GM21381 (cell line): ENCODE measurements around the gene CLIC4.
"Not testable (repeated sequence)": the region's sequence is repeated elsewhere in the genome, so short reads cannot be mapped to it uniquely, and the experiment has no call there.

Source experiments
- ATAC-seq: cut with Tn5 transposase; IDR thresholded peaks from one replicate; pipeline ENCODE4 v1.9.1; 2021; ENCODE audit warnings: mild to moderate bottlenecking, moderate library complexity; ENCODE audit not compliant: unreplicated experiment

CLIC4 gene

DNA sequence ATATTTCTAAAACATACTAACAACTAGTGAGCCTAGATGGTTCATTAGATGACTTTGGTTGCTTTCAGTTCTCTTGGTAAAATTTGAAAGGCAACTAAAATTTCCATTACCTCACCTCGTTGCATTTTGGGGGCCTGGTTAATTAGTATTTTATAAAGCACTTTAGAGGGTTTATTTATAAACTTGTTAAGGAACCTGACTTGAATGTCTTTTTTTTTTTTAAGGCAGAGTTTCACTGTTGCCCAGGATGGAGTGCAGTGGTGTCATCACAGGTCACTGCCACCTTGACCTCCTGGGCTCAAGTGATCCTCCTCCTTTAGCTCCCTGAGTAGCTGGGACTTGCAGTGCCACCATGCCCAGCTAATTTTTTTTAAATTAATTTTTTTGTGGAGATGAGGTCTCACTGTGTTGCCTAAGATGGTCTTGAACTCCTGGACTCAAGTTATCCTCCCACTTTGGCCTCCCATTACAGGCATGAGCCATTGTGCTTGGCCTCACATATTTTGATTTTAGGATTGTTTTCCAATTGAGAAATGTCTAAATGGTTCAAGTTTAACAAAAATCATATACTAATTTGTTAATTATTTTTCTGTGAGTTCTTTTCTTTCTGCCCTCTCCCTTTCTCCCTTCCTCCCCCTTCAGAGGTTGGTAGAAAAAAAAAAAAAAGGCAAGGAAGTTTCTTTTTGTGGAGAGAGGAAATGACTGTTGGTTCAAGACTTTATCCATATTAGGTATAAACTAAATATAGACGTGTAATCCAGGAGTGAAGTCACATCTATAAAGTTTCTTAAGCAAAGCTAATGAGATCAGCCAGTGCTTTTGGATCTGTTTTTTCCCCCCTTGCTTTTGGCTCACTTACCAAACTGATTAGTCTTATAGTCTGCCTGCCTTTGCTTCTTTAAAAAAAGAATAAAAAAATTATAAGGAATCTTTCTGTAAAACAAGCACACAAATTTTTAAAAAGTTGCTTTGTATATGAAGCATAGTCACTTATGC, 24.7 kb downstream of the CLIC4 start:
- ATAC-seq: no peak

DNA sequence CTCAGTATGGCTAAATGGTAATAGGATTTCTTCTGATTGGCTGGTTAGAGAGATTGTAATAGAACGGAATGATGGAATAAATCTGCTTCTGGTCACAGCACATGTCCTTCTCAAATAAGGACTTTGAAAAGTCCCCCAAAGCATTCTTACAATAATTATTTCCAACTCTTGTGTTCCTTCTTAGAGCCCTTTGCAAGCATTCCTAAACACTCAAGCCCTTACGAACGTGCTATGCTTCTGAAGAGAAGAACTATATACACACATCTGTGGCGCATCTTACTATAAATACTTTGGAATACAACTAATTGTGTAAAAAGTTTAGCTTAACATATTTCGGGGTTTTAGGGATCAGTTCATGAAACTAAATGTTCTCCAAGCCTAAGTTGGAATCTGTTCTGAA, 25.6 kb downstream of the CLIC4 start:
- no peak for ATAC-seq

DNA sequence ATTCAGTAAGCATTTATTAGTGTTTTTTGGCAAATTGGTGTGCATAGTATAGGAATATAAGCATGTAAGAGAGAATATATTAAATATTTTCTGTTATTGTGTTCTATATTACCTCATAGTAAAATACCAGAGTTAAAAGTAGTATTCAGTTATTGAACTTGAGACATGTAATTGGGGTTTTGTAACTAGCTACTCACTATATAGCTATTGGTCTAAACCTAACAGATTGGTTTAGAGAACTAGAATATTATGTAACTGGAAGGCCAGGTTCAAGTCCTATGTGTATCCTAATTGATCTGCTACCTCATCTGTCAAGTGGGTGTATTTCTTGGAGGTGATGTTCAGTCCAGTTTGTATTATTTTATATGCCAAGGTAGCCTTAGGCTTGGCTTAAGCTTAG, 26.3 kb downstream of the CLIC4 start:
- no peak for ATAC-seq

DNA sequence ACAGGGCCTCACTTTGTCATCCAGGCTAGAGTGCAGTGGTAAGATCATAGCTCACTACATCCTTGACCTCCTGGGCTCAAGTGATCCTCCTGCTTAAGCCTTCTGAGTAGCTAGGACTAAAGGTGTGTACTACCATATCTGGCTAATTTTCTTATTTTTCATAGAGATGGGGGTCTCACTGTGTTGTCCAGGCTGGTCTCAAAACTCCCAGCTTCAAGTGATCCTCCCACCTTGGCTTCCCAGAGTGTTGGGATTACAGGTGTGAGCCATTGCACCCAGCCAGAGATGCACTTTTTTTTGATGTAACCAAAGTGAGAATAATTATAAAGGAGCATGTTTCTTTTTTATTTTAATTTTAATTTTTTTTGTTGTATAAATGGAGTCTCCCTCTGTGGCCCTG, 28.4 kb downstream of the CLIC4 start:
- no peak for ATAC-seq

DNA sequence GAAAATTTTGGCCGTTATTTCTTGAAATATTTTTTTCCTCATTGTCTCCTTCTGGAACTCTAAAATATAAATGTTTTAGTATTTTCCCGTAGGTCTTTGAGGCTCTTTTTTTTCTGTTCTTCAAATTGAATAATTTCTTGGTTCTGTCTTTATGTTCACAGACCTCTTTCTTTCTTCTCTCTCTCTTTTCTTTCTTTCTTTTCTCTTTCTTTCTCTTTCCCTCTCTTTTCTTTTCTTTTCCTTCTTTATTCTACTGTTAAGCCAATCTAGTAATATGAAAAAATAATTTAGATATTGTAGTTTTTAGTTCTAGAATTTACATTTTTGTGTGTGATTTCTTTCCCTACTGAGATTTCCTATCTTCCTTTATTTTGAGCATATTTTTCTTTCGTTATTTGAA, 30.1 kb downstream of the CLIC4 start:
- no peak for ATAC-seq

DNA sequence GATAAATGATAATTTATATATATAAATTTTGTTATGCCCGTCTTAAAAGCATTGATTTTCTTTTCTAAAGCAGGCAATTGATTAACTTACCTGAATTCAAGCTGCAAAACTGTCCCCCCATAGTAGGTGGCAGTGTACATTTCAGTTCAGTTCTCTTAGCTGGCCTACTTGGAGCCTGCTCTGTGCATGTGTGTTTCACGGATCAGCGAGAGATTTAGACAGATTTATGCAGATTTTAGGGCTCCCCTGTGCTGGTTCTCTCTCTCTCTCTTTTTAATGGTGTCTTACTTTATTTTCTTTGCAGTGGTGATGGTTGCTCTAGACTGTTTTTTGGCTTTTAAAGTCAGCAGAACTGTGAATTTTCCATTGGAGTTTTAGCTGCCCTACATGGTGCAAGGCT, 30.7 kb downstream of the CLIC4 start:
- no peak for ATAC-seq

DNA sequence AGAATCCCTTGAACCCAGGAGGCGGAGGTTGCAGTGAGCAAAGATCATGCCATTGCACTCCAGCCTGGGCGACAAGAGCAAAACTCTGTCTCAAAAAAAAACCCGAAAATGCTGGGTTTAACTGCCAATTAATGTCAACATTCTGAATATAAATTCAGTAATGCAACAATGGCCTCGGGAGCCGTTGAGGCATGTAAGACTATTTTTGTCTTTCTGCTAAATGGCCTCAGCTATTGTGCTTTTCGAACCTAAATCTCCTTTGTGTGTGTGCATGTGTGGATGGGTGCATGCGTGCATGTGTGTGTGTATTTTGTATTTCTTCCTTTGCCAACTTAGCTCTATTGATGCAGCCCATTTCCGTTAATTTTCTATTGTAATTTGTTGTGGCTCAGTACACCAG, 31.6 kb downstream of the CLIC4 start:
- ATAC-seq: no peak

DNA sequence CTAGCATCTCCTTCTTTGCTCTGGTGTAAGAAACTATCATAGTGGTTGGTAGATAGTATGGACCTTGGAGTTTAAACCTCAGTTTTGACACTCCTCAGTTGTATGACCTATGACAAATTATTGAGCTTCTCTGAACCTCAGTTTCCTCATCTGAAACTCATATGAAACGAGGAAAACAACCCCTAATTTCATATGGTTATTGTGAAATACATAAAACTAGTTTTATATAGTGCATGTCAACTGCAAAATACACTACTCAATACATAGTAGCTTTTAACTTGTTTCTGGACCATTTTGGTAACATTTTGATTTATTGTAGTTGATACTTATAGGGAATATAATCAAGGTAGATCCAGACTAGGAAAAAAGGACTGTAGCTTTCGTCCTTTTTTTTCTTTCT, 32.9 kb downstream of the CLIC4 start:
- ATAC-seq: no peak

DNA sequence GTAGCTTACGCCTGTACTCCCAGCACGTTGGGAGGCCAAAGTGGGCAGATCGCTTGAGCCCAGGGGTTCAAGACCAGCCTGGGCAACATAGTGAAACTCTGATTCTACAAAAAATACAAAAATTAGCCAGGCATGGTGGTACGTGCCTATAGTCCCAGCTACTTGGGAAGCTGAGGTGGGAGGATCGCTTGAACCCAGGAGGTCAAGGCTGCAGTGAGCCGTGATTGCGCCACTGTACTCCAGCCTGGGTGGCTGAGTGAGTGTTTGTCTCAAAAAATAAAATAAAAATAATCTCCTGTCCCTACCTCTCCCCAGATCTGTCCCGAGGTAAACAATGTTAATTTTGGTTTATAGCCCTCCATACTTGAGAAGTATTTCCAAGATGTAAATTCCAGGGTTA, 34.0 kb downstream of the CLIC4 start:
- not testable (repeated sequence) for ATAC-seq

DNA sequence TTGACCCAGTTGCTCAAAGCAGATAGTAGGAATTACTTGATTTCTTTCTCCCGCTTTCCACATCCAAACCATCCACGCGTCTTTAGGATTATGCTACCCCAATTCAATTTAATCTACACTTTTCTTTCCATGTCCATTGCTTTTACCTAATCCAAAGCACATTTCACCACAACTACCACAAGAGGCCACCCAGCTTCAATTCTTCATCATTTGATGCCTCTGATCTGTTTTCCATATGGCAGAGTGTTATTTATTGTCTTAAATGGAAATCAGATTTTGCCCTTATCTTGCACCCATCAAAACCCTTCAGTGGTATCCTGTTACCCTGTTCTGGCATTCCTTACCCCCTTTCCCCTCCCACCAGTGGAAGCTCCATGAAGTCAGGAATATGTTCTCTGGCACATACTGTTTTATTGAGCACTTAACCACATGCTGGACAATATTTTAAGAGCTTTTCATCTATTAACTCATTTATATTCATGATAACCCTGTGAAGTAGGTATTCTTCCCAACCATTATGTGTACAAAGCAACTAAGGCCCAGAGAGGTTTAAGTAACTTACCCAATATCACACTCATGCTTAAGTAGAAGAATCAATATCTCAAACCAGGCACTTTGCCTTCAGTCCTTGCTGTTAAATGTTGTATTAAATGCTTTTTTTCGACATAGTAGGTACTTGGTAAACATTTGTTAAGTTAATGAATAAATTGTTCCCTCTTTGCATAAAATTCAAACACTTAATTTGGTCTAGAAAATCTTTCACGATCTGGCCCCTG, 34.6 kb downstream of the CLIC4 start:
- ATAC-seq: no peak

DNA sequence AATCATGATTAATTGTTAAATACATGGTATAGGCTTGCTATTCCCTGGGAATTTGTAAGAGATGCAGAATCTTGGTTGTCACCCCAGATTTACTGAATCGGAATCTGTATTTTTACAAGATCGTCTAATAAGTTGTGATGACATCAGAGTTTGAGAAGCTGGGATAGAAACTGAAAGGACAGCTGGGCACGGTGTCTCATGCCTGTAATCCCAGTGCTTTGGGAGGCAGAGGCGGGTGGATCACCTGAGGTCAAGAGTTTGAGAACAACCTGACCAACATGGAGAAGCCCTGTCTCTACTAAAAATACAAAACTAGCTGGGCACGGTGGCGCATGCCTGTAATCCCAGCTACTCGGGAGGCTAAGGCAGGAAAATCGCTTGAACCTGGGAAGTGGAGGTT, 35.4 kb downstream of the CLIC4 start:
- not testable (repeated sequence) for ATAC-seq

DNA sequence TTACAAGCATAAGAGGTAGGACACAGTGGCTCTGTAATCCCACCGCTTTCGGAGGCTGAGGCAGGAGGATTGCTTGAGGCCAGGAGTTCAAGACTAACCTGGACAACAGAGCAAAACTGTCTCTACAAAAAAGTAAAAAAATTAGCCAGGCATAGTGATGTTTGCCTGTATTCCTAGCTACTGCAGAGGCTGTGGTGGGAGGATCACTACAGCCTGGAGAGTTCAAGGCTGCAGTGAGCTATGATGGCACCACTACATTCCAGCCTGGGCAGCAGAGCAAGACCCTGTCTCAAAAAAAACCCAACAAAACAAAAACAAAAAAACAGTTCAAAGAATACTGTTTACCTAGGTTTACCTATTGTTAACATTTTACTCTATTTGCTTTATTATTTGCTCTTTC, 37.4 kb downstream of the CLIC4 start:
- no peak for ATAC-seq

DNA sequence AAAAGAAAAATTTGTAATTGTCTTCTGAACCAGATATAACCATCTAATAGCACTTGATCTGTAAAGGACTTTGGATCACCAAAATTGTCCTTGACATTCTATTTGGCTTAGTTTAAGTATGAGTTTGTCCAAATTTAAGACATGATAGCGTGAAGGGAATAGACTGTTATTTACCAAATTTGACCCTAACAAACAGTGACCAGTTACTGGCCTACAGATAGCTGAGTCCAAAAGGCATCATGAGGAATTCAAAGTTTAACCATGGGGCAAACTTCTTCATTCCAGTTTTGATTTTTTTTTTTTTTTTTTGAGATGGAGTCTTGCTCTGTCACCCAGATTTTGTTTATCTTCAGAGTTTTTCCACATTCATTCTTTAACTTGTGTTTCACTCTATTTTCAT, 38.5 kb downstream of the CLIC4 start:
- ATAC-seq: no peak

DNA sequence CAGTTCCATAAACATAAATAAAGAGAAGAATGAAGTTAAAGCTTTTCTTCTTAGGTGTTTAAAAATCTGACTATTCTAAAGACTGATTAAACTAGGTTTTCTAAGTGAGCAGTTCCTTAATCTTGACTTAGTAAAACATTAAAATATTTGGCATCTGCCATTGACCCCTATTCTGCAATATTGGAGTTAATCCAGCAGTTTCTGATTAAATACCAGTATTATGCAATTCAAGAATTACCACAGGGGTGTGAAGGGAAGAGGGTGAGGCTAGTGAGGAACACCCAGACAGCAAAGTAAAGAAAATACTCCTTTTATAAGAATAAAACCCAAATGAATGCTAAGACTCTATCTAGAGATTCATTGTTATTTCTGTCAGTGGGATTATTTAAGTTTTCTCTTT, 40.9 kb downstream of the CLIC4 start:
- ATAC-seq: no peak

DNA sequence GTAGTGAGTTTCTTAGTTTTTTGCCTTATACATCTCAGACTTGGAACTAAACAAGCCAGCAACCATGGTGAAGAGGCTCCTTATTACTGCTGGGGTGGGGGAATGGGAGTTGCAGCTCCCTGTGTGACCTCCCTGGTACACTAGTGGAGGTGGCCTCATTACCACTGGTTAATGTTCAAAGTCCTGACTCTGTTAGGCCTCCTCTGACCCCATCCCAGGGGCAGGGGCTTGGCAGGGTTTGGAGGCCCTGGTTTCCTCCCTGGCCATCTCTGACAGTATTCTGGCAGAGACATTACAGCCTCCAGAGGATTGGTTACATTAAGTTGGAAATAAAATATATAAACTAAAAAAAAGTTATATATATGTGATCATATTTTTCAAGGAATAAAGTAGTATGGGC, 45.2 kb downstream of the CLIC4 start:
- no peak for ATAC-seq

DNA sequence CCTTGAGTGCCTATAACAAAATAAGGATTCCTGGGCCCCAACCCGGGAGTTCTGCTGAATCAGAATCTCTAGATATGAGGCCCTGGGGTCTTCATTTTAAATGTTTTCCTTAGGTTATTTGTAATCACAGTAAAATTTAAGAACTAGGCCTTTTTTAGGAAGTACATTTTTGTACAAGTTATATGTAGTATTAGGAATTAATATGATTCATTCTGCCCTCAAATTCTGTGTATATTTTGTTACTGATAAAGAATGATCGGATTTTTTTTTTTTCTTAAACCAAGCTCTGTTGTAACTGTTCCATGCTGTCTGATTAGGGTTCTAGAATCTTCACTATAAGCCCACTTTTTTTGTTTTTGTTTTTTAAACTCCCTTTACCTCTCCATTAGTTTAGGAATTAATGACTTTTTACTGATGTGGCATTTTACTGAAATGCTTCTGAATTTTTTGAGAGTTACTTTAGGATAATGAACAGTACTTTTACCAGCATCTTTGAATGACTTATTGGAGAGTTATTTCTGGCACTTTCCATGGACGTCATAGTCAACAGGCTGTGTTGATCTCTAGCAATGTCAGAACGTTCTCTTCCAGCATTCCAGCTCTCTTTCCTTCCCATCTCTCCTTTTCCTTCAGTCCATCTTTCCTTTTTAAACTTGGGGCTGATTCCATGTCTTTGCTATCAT, 48.3 kb downstream of the CLIC4 start:
- ATAC-seq: no peak

DNA sequence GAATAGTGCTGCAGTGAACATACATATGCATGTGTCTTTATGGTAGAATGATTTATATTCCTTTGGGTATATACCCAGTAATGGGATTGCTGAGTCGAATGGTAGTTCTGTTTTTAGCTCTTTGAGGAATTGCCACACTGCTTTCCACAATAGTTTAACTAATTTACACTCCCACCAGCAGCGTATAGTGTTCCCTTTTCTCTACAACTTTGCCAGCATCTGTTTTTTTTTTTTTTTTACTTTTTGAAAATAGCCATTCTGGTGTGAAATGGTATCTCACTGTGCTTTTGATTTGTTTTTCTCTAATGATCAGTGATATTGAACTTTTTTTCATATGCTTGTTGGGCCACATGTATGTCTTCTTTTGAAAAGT, 48.9 kb downstream of the CLIC4 start:
- ATAC-seq: not testable (repeated sequence)

DNA sequence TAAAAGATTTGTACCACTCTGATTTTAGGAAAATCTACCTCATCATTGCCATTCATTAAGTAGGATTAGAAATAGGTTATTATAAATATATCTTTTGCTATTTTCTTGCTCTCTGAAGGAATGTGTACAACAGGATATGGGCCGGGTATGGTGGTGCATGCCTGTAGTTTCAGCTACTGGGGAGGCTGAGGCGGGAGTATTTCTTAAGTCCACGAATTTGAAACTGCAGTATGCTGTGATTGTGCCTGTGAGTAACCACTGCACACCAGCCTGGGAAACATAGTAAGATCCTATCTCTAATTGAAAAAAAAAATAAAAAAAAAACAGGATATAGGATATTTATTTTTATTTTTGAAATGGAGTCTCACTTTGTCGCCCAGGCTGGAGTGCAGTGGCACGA, 50.0 kb downstream of the CLIC4 start:
- ATAC-seq: no peak

DNA sequence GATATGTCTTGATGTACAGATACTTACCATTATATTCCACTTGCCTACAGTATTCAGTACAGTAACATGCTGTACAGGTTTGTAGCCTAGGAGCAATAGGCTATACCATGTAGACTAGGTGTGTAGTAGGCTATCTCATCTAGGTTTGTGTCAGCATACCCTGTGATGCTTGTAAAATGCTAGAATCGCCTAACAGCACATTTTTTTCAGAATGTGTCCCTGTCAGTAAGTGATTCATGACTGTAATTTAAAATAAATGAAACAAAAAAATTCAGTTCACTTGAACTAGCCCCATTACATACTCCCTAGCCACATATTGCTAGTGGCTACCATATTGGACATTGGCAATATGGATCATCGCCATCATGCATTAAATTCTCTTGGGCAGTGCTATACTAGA, 51.3 kb downstream of the CLIC4 start:
- no peak for ATAC-seq

DNA sequence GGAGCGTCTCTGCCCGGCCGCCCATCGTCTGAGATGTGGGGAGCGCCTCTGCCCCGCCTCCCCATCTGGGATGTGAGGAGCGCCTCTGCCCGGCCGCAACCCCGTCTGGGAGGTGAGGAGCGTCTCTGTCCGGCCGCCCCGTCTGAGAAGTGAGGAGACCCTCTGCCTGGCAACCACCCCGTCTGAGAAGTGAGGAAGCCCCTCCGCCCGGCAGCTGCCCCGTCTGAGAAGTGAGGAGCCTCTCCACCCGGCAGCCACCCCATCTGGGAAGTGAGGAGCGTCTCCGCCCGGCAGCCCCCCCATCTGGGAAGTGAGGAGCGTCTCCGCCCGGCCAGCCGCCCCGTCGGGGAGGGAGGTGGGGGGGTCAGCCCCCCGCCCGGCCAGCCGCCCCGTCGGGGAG, 54.0 kb downstream of the CLIC4 start:
- not testable (repeated sequence) for ATAC-seq

DNA sequence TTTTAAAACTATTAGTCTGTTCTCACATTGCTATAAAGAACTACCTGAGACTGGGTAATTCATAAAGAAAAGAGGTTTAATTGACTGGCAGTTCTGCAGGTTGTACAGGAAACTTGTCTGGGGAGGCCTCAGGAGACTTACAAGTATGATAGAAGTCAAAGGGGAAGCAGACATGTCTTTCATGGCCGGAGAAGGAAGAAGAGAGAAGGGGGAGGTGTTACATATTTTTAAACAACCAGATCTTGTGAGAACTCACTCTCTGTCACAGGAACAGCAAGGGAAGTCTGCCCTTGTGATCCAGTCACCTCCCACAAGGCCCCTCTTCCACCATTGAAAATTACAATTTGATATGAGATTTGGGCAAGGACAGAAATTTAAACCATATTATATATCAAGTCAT, 55.9 kb downstream of the CLIC4 start:
- ATAC-seq: no peak

DNA sequence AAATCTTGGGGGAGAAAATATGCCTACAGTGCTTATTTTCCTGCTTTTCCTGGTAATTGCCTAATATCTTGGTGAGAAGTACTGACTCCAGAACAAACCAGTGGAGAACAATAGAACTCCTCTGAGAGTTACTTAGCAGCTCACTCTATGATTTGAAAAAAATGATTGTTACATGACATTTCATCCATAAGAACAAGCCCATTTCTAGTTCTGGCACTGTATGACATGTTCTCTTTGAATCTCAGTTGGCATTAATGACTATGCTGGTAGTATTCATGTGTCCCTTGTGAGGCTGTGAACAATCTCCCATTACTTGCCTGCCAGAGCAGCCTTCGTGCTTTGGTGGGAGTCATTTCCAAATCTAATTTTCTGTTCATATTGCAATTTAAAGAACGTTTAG, 58.0 kb downstream of the CLIC4 start:
- no peak for ATAC-seq
